Trophoblast cell (in vitro differentiated cells and primary cell): ENCODE data around the gene ATXN2.

Experiments used
- DNase-seq, 2 donors: peaks; one replicate each; pipeline ENCODE4 v3.0.0-alpha.2; 2016
- H2AFZ ChIP-seq: 2 replicates; pipeline ENCODE4 v1.6.1; 2013; ENCODE audit warnings: low read length, moderate library complexity, mild to moderate bottlenecking; ENCODE audit not compliant: insufficient read depth, poor library complexity
- H2AK5ac ChIP-seq: 2 replicates; pipeline ENCODE4 v1.6.1; 2013; ENCODE audit warnings: mild to moderate bottlenecking, low read length
- H2BK120ac ChIP-seq: 2 replicates; pipeline ENCODE4 v1.6.1; 2013; ENCODE audit warnings: low read length, mild to moderate bottlenecking, moderate library complexity; ENCODE audit not compliant: insufficient read depth, poor library complexity
- H2BK12ac ChIP-seq: 2 replicates; pipeline ENCODE4 v1.6.1; 2013; ENCODE audit warnings: mild to moderate bottlenecking, low read length, moderate library complexity
- H2BK5ac ChIP-seq: 2 replicates; pipeline ENCODE4 v1.6.1; 2013; ENCODE audit warnings: low read length, low read depth, moderate library complexity, mild to moderate bottlenecking; ENCODE audit not compliant: poor library complexity
- H3K14ac ChIP-seq: 2 replicates; pipeline ENCODE4 v1.6.1; 2013; ENCODE audit warnings: mild to moderate bottlenecking, low read length
- H3K18ac ChIP-seq: 2 replicates; pipeline ENCODE4 v1.6.1; 2013; ENCODE audit warnings: mild to moderate bottlenecking, low read length
- H3K23ac ChIP-seq: 2 replicates; pipeline ENCODE4 v1.6.1; 2013; ENCODE audit warnings: low read length
- H3K27ac ChIP-seq: 2 replicates; pipeline ENCODE4 v1.5.1; 2013; ENCODE audit warnings: low read depth, mild to moderate bottlenecking, inconsistent platforms, low read length, moderate library complexity
- H3K27me3 ChIP-seq: 2 replicates; pipeline ENCODE4 v1.6.1; 2013; ENCODE audit warnings: inconsistent platforms, mild to moderate bottlenecking, low read length, moderate library complexity; ENCODE audit not compliant: insufficient read depth
- H3K36me3 ChIP-seq, 2 experiments: 1 replicate in 1 of 2; 2 replicates in 1 of 2; pipeline ENCODE4 v1.6.1; 2013; ENCODE audit warnings: low read length in 2 of 2, mild to moderate bottlenecking in 2 of 2, moderate library complexity in 1 of 2; ENCODE audit not compliant: insufficient read depth in 2 of 2, control insufficient read depth in 1 of 2
- H3K4ac ChIP-seq: 2 replicates; pipeline ENCODE4 v1.6.1; 2013; ENCODE audit warnings: low read depth, mild to moderate bottlenecking, low read length, moderate library complexity
- H3K4me1 ChIP-seq, 2 experiments: 1 replicate in 1 of 2; 2 replicates in 1 of 2; pipeline ENCODE4 v1.6.1; 2013; ENCODE audit warnings: low read length in 2 of 2, mild to moderate bottlenecking in 2 of 2, moderate library complexity in 1 of 2; ENCODE audit not compliant: insufficient read depth in 2 of 2, control insufficient read depth in 1 of 2
- H3K4me2 ChIP-seq: 2 replicates; pipeline ENCODE4 v1.6.1; 2013; ENCODE audit warnings: inconsistent platforms, mild to moderate bottlenecking, low read length, moderate library complexity
- H3K4me3 ChIP-seq: 2 replicates; pipeline ENCODE4 v1.5.1; 2013; ENCODE audit warnings: mild to moderate bottlenecking, low read depth, low read length, inconsistent platforms
- H3K79me1 ChIP-seq: one replicate; pipeline ENCODE4 v1.6.1; 2013; ENCODE audit warnings: low read length
- H3K79me2 ChIP-seq: 2 replicates; pipeline ENCODE4 v1.6.1; 2013; ENCODE audit warnings: low read length, mild to moderate bottlenecking; ENCODE audit not compliant: control insufficient read depth, insufficient read depth, poor library complexity
- H3K9ac ChIP-seq: 2 replicates; pipeline ENCODE4 v1.6.1; 2013; ENCODE audit warnings: mild to moderate bottlenecking, low read length
- H3K9me3 ChIP-seq: 2 replicates; pipeline ENCODE4 v1.6.1; 2013; ENCODE audit warnings: low read depth, mild to moderate bottlenecking, control low read depth, inconsistent platforms, low read length; ENCODE audit not compliant: insufficient read depth
- H4K12ac ChIP-seq: 2 replicates; pipeline ENCODE4 v1.6.1; 2013; ENCODE audit warnings: low read depth, mild to moderate bottlenecking, low read length, moderate library complexity
- H4K8ac ChIP-seq: 2 replicates; pipeline ENCODE4 v1.6.1; 2013; ENCODE audit warnings: low read depth, mild to moderate bottlenecking, low read length, moderate library complexity
- H4K91ac ChIP-seq: one replicate; pipeline ENCODE4 v1.6.1; 2013; ENCODE audit warnings: low read depth, mild to moderate bottlenecking, low read length, moderate library complexity
- WGBS: extraction: QIAGEN DNeasy Blood & Tissue Kit; methylation state at CpG from one replicate; pipeline ENCODE4 v1.1.7; 2013; ENCODE audit warnings: missing lambda C conversion rate; ENCODE audit not compliant: insufficient read length, insufficient coverage; ENCODE audit errors: extremely low coverage; 5-methylcytosine and 5-hydroxymethylcytosine counted together

Gene ATXN2

DNA sequence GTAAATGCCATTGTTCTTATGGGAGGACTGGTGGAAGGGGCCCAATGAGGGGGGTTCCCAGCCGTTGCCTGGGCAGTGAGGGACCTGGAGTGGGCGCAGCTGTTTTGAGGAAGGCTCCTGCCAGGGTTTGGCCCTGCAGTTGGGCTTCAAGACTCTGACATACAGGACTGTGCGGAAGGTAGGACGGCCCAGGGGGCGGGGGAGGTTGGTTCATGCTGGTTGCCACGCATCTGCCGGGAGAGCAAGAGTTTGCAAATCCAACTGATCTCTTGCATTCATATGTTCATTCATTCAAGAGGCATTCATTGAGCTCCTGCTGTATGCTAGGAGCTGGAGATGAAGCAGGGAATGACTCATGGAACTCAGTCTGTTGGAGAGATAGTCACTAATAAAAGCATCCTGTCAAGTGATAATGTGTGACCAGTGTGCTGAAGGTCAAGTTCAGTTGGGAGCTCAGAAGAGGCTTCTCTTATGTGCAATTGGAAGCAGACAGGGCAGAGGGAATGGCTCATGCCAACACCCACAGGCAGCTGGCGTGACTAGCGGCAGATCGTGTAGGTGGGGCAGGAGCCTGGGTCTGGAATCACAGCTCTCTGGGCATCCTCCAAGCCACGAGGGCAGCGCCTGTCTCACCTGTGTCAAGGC lies 185.6 kb downstream of the ATXN2 start:
- Histone ChIP-seq H3K18ac (no peak overlapping the region), H4K8ac (no peak overlapping the region), H2AFZ (no peak overlapping the region), H2BK12ac (no peak overlapping the region), H3K4me1 (peaks cover 21 to 25% of the 10 kb centered on the region in 2 experiments), H2AK5ac (no peak overlapping the region), H3K27ac (no peak overlapping the region), H3K14ac (no peak overlapping the region), H2BK5ac (no peak overlapping the region), H4K12ac (no peak overlapping the region), H3K4me3 (no peak overlapping the region), H3K9me3 (peaks cover 2% of the 10 kb centered on the region), H3K36me3 (peaks cover 2 to 3% of the 10 kb centered on the region in 2 experiments), H3K4ac (no peak overlapping the region), H4K91ac (no peak overlapping the region), H3K4me2 (no peak overlapping the region), H3K79me1 (no peaks in the 10 kb centered on the region), H3K27me3 (no peaks in the 10 kb centered on the region), H3K79me2 (no peaks in the 10 kb centered on the region), H3K23ac (no peak overlapping the region), H3K9ac (no peak overlapping the region), H2BK120ac (no peak overlapping the region)
- WGBS, result no CpG with 5 or more reads among the region's 12 CpGs
- no peak for DNase-seq

DNA sequence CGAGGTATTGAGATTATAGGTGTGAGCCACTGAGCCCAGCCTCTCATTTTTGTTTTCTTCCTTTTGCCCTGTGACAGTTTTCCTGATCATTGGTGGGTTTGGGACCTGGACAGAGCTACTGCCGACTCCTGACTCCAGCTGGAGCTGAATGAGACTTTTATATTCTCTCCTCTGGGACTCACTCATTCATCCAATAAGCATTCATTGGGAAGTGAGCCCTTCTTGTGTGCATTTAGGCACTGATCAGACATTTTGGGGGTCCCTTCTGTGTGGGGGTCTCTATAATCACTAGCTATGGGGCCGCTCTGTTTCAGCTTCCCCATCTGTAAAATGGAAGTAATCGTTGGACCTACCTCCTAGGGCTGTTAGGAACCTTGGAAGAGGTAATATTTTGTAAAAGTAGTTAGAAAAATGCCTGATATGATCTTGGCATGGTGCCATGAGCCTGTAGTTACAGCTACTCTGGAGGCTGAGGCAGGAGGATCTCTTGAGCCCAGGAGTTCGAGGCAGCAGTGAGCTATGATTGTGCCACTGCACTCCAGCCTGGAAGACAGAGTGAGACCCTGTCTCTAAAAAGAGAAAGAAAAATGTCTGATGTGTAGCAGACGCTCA lies 186.2 kb downstream of the ATXN2 start:
- DNase-seq, result no peak
- H4K12ac ChIP-seq, result no peak overlapping the region
- H3K4me3 ChIP-seq, result no peak overlapping the region
- H3K4me2 ChIP-seq, result no peak overlapping the region
- peaks cover 2% of the 10 kb centered on the region for H3K9me3 ChIP-seq
- no peaks in the 10 kb centered on the region for H3K79me2 ChIP-seq
- H3K27me3 ChIP-seq, result no peaks in the 10 kb centered on the region
- H3K36me3 ChIP-seq, result no peaks in the 10 kb centered on the region
- H3K27ac ChIP-seq, result no peak overlapping the region
- H3K9ac ChIP-seq, result no peak overlapping the region
- peaks cover 21 to 25% of the 10 kb centered on the region in 2 experiments for H3K4me1 ChIP-seq
- no CpG with 5 or more reads among the region's 6 CpGs for WGBS
- no peak overlapping the region for H4K91ac ChIP-seq
- no peak overlapping the region for H2BK120ac ChIP-seq
- no peak overlapping the region for H4K8ac ChIP-seq
- H3K18ac ChIP-seq, result no peak overlapping the region
- H2BK12ac ChIP-seq, result peak overlapping the region; percentile 7
- no peak overlapping the region for H3K4ac ChIP-seq
- H3K23ac ChIP-seq, result no peak overlapping the region
- H3K14ac ChIP-seq, result no peak overlapping the region
- H3K79me1 ChIP-seq, result no peaks in the 10 kb centered on the region
- H2BK5ac ChIP-seq, result no peak overlapping the region
- no peak overlapping the region for H2AK5ac ChIP-seq
- no peak overlapping the region for H2AFZ ChIP-seq

DNA sequence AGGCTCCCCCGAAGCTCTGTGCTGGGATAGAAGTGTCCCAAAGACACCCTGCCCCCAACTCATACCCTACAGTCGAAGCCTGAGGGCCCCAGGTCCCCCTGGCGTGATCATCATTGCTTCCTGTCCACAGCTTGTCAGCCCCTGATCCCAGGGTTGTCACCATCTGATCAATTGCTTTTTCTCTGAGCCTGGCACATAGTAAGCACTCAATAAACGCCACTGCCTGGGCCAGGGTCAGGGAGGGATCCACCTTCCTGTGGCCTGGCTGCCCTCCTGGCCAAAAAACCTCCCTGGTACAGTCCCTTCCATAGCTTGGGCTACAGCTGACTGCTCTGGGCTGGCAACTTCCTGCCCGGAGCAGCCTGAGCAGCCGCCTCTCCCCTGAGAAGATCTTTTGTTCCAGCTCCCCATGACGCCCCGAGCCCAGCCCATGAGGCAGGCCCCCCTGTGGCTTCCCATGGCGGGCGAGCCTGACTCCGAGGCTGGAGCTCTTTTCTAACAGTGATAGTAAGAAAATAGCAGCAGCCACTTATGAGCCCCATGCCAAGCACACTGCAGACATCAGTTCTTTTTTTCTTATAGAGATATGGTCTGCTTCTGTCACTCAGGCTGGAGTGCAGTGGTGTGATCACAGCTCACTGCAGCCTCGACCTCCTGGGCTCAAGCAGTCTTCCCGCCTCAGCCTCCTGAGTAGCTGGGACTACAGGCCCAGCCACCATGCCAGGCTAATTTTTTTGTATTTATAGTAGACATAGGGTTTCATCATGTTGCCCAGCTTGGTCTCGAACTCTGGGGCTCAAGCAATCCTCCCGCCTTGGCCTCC lies 186.9 kb downstream of the ATXN2 start:
- Histone ChIP-seq H3K18ac (no peak overlapping the region), H3K27ac (no peak overlapping the region), H3K4me2 (no peak overlapping the region), H3K9ac (no peak overlapping the region), H4K12ac (no peak overlapping the region), H3K79me1 (no peaks in the 10 kb centered on the region), H3K23ac (no peak overlapping the region), H4K91ac (no peak overlapping the region), H3K9me3 (no peaks in the 10 kb centered on the region), H4K8ac (no peak overlapping the region), H3K27me3 (no peaks in the 10 kb centered on the region), H3K4ac (no peak overlapping the region), H3K36me3 (no peaks in the 10 kb centered on the region), H2AFZ (no peak overlapping the region), H3K14ac (no peak overlapping the region), H2BK5ac (no peak overlapping the region), H2BK12ac (peak overlapping the region; percentile 7), H2BK120ac (no peak overlapping the region), H3K79me2 (no peaks in the 10 kb centered on the region), H2AK5ac (no peak overlapping the region), H3K4me1 (peaks cover 22 to 25% of the 10 kb centered on the region in 2 experiments), H3K4me3 (no peak overlapping the region)
- DNase-seq, result no peak
- WGBS, result no CpG with 5 or more reads among the region's 15 CpGs

DNA sequence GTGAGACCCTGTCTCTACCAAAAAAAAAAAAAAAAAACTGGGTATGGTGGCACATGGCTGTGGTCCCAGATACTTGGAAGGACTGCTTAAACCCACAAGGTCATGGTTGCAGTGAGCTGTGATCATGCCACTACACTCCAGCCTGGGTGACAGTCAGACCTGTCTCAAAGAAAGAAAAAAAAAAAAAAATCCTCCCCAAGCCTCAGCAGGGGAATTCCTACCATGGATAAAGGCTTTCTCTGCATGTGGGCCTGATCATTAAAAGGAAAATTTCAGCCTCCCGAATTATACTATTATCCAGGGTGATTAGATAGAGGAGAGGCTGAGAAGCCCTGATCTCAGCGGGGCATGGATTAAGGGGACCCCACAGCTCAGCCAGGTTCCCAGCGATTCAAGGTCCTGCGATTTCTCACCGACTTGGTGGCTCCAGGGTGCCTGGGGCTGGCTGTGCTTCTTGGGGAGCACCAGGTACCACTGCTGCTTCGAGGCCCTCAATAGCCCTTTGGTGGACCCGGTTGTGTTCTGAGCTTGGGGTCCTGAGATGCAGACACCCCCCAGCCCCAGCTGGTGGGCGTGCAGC lies 187.8 kb downstream of the ATXN2 start:
- DNase-seq, result no peak
- peaks cover 3% of the 10 kb centered on the region for H3K79me1 ChIP-seq
- no CpG with 5 or more reads among the region's 8 CpGs for WGBS
- H2BK120ac ChIP-seq, result no peak overlapping the region
- H2BK12ac ChIP-seq, result no peak overlapping the region
- no peak overlapping the region for H2AK5ac ChIP-seq
- no peaks in the 10 kb centered on the region for H3K27me3 ChIP-seq
- peaks cover 5% of the 10 kb centered on the region for H3K79me2 ChIP-seq
- no peak overlapping the region for H4K8ac ChIP-seq
- H3K4ac ChIP-seq, result no peak overlapping the region
- H3K23ac ChIP-seq, result no peak overlapping the region
- H4K12ac ChIP-seq, result no peak overlapping the region
- H3K27ac ChIP-seq, result no peak overlapping the region
- H4K91ac ChIP-seq, result no peak overlapping the region
- H3K4me3 ChIP-seq, result no peak overlapping the region
- no peak overlapping the region for H3K18ac ChIP-seq
- H3K4me2 ChIP-seq, result no peak overlapping the region
- no peaks in the 10 kb centered on the region for H3K9me3 ChIP-seq
- no peak overlapping the region for H2BK5ac ChIP-seq
- peaks cover 30 to 32% of the 10 kb centered on the region in 2 experiments for H3K4me1 ChIP-seq
- no peaks in the 10 kb centered on the region for H3K36me3 ChIP-seq
- no peak overlapping the region for H3K9ac ChIP-seq
- no peak overlapping the region for H2AFZ ChIP-seq
- no peak overlapping the region for H3K14ac ChIP-seq
